ENCODE measurements around the gene TMEM273. TPM values are rescaled to one million over a fixed set of nuclear protein-coding genes. Genes with fewer than 3 reads are reported as not detected.
"Not testable (repeated sequence)": the region's sequence is repeated elsewhere in the genome, so short reads cannot be mapped to it uniquely, and the experiment has no call there.

TMEM273 gene
- total and polyA plus RNA-seq, 4 donors: 3.5 to 10.9 (median 6.6) TPM

DNA sequence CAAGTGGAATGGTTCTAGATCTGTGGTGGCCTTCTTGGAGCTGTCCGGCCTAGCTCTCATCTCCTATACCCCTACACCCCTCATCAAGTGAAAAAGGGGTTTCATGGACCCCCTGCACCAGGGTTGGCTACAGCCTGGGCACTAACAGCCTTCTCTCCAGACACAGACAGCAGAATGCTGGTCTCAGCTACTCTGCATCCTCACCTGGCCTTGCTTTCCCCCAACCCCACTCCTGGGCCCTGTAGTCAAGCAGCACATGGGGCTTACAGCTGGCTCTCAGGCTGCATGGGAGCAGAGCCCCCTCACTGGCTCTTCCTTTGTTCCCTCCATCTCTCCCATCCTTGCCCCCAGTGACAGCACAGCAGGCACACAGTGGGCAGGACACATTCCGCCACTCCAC lies 20.8 kb upstream of the TMEM273 start:
- WGBS (ENCODE audit: insufficient coverage): 83% methylated on average over 2 of the region's 2 CpGs
- H3K9me3 ChIP-seq (ENCODE audit: control insufficient read depth, insufficient read depth, low read length): peaks cover under 1% of the 10 kb centered on the region

DNA sequence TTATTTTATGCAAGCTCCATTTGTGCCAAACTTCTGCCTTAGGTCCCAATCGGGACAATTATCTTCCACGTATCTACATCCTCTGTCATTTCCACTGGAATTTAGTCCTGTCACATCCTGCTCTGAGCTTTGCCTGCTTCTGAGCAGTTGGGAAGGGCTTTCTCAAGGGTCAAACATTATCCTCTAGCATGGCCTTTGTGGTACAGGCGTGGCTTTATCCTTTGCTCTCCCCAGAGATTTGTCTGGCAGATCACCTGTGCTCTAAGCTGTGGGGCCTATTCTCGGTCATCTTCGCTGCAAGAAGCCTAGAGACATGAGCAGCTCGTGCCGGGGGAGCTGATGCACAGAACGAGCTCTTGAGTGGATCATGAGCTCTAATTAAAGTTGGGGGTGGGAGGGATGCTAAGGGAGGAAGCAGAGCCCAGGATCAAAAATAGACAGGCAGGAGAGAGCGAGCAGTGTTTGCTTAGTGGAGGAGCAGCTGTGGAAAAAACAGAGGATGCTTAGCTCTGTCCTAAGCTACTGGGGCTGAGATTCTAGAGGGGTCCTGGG lies 19.8 kb upstream of the TMEM273 start:
- no peak overlapping the region for H3K27ac ChIP-seq (ENCODE audit: low read depth, low read length)
- H3K36me3 ChIP-seq (ENCODE audit: control insufficient read depth, insufficient read depth, low read length): no peaks in the 10 kb centered on the region
- peaks cover 13% of the 10 kb centered on the region for H3K4me1 ChIP-seq (ENCODE audit: control insufficient read depth, insufficient read depth, low read length)
- DNase-seq (ENCODE audit: low read depth in 4 of 6, low spot score in 6 of 6): peak in 1 of 6 donors; percentile 71
- WGBS (ENCODE audit: insufficient coverage): 64% methylated on average over 9 of the region's 9 CpGs
- H3K27me3 ChIP-seq (ENCODE audit: control insufficient read depth, insufficient read depth, low read length): no peaks in the 10 kb centered on the region
- peaks cover 1% of the 10 kb centered on the region for H3K9me3 ChIP-seq (ENCODE audit: control insufficient read depth, insufficient read depth, low read length)
- no peak overlapping the region for H3K4me3 ChIP-seq (ENCODE audit: low read depth, low read length)

More for the DNA sequence above, 20.8 kb upstream of the TMEM273 start:
- no peaks in the 10 kb centered on the region for H3K36me3 ChIP-seq (ENCODE audit: control insufficient read depth, insufficient read depth, low read length)
- H3K27me3 ChIP-seq (ENCODE audit: control insufficient read depth, insufficient read depth, low read length): no peaks in the 10 kb centered on the region
- H3K27ac ChIP-seq (ENCODE audit: low read depth, low read length): no peak overlapping the region
- peaks cover 13% of the 10 kb centered on the region for H3K4me1 ChIP-seq (ENCODE audit: control insufficient read depth, insufficient read depth, low read length)
- no peak overlapping the region for H3K4me3 ChIP-seq (ENCODE audit: low read depth, low read length)
- no peak for DNase-seq (ENCODE audit: low read depth in 4 of 6, low spot score in 6 of 6)

DNA sequence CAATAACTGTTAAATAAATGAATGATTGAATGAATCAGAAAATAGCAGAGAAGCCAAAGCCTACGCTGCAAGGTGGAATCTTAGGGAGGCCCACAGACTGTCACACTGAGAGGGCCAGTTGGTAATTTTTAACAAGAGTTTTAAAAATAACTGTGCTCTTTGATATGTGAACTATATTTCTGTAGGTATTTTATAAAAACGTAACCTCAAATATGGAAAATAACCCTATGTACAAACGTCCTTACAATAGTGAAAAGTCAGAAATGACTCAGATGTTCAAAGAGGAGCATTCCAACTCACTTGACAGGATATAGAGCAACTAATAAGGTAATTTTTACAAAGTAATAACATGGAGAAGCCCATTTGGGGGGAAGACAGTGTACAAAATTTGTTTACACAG lies 18.9 kb upstream of the TMEM273 start:
- H3K4me1 ChIP-seq (ENCODE audit: control insufficient read depth, insufficient read depth, low read length): peaks cover 13% of the 10 kb centered on the region
- no peak for DNase-seq (ENCODE audit: low read depth in 4 of 6, low spot score in 6 of 6)
- no peak overlapping the region for H3K4me3 ChIP-seq (ENCODE audit: low read depth, low read length)
- H3K27ac ChIP-seq (ENCODE audit: low read depth, low read length): no peak overlapping the region
- no peaks in the 10 kb centered on the region for H3K36me3 ChIP-seq (ENCODE audit: control insufficient read depth, insufficient read depth, low read length)
- WGBS (ENCODE audit: insufficient coverage): no CpG with 5 or more reads among the region's 3 CpGs
- no peaks in the 10 kb centered on the region for H3K27me3 ChIP-seq (ENCODE audit: control insufficient read depth, insufficient read depth, low read length)
- H3K9me3 ChIP-seq (ENCODE audit: control insufficient read depth, insufficient read depth, low read length): peaks cover 1% of the 10 kb centered on the region

DNA sequence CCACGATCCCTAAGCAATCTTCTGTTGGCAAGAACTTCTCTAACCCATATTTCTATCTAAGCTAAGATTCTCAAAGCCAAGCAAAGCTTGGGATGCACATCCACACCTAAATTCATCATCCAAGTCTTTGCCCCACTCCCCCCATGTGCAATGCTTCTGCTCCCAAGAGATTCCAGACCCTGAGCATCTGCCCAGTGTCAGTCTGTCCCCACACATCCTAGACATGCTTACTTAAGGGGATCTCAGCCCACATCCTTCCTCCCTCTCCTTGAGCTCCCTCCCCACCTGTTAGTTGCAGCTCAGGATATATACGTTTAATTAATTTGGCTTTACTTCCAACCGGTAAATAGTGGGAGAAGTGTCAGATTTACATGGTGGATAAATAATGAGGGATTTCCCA lies 17.0 kb upstream of the TMEM273 start:
- WGBS (ENCODE audit: insufficient coverage): 83% methylated on average over 1 of the region's 3 CpGs
- Histone ChIP-seq H3K27ac (ENCODE audit: low read depth, low read length) (no peak overlapping the region), H3K9me3 (ENCODE audit: control insufficient read depth, insufficient read depth, low read length) (peaks cover 1% of the 10 kb centered on the region), H3K4me1 (ENCODE audit: control insufficient read depth, insufficient read depth, low read length) (peaks cover 13% of the 10 kb centered on the region), H3K27me3 (ENCODE audit: control insufficient read depth, insufficient read depth, low read length) (no peaks in the 10 kb centered on the region), H3K4me3 (ENCODE audit: low read depth, low read length) (no peak overlapping the region), H3K36me3 (ENCODE audit: control insufficient read depth, insufficient read depth, low read length) (no peaks in the 10 kb centered on the region)
- no peak for DNase-seq (ENCODE audit: low read depth in 4 of 6, low spot score in 6 of 6)

DNA sequence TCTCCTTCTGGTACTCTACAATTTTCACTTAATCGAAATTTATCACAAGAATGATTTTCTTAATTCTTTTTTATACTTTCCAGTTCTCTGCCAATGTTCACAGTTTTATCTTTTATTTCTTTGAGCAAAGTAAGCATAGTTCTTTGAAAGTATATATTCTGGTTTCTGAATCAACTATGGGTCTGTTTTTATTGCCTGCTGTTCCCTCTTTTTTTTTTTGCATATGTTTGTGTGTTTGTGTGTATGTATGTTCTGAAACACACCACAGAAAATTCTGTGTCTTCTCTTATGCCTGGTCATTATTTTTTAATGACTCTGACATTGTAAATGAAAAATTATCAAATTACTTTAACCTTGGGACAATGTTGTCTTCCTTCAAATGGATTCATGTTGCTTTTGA lies 15.9 kb upstream of the TMEM273 start:
- H3K9me3 ChIP-seq (ENCODE audit: control insufficient read depth, insufficient read depth, low read length): peaks cover 1% of the 10 kb centered on the region
- H3K27ac ChIP-seq (ENCODE audit: low read depth, low read length): no peak overlapping the region
- no peaks in the 10 kb centered on the region for H3K27me3 ChIP-seq (ENCODE audit: control insufficient read depth, insufficient read depth, low read length)
- H3K4me3 ChIP-seq (ENCODE audit: low read depth, low read length): no peak overlapping the region
- H3K4me1 ChIP-seq (ENCODE audit: control insufficient read depth, insufficient read depth, low read length): peaks cover 12% of the 10 kb centered on the region
- no peak for DNase-seq (ENCODE audit: low read depth in 4 of 6, low spot score in 6 of 6)
- no peaks in the 10 kb centered on the region for H3K36me3 ChIP-seq (ENCODE audit: control insufficient read depth, insufficient read depth, low read length)
- no CpG with 5 or more reads among the region's 1 CpG for WGBS (ENCODE audit: insufficient coverage)

DNA sequence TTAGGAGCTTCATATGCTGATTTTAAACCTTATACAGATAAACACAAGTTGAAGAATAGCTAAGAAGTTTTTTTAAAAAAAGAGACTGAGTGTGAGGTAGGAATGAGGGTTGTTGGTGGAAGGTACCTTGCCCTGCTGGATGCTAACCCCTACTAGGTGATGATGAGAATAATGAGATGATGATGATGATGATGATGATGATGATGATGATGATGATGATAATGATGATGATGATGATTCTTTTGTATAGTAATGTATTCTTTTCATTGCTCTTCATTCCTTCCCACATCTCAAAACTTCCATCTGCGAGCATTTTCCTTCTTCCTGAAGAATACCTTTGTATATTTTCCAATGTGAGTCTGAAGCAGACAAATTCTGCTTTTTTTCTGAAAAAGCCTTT lies 14.1 kb upstream of the TMEM273 start:
- H3K36me3 ChIP-seq (ENCODE audit: control insufficient read depth, insufficient read depth, low read length): no peaks in the 10 kb centered on the region
- H3K4me3 ChIP-seq (ENCODE audit: low read depth, low read length): no peak overlapping the region
- no peaks in the 10 kb centered on the region for H3K27me3 ChIP-seq (ENCODE audit: control insufficient read depth, insufficient read depth, low read length)
- H3K9me3 ChIP-seq (ENCODE audit: control insufficient read depth, insufficient read depth, low read length): peaks cover 1% of the 10 kb centered on the region
- no peak overlapping the region for H3K27ac ChIP-seq (ENCODE audit: low read depth, low read length)
- H3K4me1 ChIP-seq (ENCODE audit: control insufficient read depth, insufficient read depth, low read length): no peaks in the 10 kb centered on the region
- no peak for DNase-seq (ENCODE audit: low read depth in 4 of 6, low spot score in 6 of 6)
- WGBS (ENCODE audit: insufficient coverage): no CpG with 5 or more reads among the region's 1 CpG

DNA sequence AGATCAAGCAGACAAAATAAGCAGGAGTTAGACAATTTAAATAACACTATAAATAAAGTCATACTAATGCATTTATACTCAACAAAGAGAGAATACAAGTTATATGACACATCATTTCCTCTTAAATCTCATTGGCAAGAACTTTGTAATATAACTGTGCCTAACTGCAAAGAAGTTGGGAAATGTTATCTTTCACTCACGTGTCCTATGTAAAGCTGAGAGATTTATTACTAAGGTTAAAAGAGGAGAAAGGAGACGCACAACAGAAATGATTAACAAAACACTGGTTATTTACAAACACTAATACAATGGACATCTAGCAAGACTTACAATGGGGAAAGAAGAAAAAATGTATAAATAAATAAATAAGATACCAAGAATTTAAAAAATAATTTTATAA lies 12.7 kb upstream of the TMEM273 start:
- DNase-seq (ENCODE audit: low read depth in 4 of 6, low spot score in 6 of 6): no peak
- no CpG with 5 or more reads among the region's 2 CpGs for WGBS (ENCODE audit: insufficient coverage)
- Histone ChIP-seq H3K27me3 (ENCODE audit: control insufficient read depth, insufficient read depth, low read length) (no peaks in the 10 kb centered on the region), H3K4me3 (ENCODE audit: low read depth, low read length) (no peak overlapping the region), H3K9me3 (ENCODE audit: control insufficient read depth, insufficient read depth, low read length) (peaks cover 1% of the 10 kb centered on the region), H3K4me1 (ENCODE audit: control insufficient read depth, insufficient read depth, low read length) (no peaks in the 10 kb centered on the region), H3K27ac (ENCODE audit: low read depth, low read length) (no peak overlapping the region), H3K36me3 (ENCODE audit: control insufficient read depth, insufficient read depth, low read length) (no peaks in the 10 kb centered on the region)

DNA sequence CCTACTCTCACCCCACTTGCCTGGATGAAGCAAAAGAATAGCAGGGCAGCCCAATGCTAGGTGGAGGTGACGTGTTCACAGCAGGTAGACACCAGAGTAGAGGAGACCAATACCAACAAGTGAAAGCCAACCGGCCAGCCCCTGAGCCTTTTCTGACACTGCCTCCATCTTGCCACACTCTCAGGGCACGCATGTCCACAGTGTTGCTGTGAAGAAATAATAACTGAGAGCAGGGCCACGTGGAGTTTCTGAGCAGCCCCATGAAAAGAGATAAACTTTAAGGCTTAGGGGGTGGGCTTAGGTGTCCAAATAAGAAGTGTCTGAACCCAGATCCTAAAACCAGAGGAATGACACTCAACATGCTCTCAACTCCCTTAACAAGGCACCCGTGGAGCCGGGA lies 9.0 kb upstream of the TMEM273 start:
- DNase-seq (ENCODE audit: low read depth in 4 of 6, low spot score in 6 of 6): no peak
- WGBS (ENCODE audit: insufficient coverage): 100% methylated on average over 2 of the region's 6 CpGs
- H3K9me3 ChIP-seq (ENCODE audit: control insufficient read depth, insufficient read depth, low read length): no peaks in the 10 kb centered on the region
- H3K27me3 ChIP-seq (ENCODE audit: control insufficient read depth, insufficient read depth, low read length): no peaks in the 10 kb centered on the region
- H3K4me1 ChIP-seq (ENCODE audit: control insufficient read depth, insufficient read depth, low read length): no peaks in the 10 kb centered on the region
- H3K4me3 ChIP-seq (ENCODE audit: low read depth, low read length): no peak overlapping the region
- no peaks in the 10 kb centered on the region for H3K36me3 ChIP-seq (ENCODE audit: control insufficient read depth, insufficient read depth, low read length)
- H3K27ac ChIP-seq (ENCODE audit: low read depth, low read length): no peak overlapping the region

DNA sequence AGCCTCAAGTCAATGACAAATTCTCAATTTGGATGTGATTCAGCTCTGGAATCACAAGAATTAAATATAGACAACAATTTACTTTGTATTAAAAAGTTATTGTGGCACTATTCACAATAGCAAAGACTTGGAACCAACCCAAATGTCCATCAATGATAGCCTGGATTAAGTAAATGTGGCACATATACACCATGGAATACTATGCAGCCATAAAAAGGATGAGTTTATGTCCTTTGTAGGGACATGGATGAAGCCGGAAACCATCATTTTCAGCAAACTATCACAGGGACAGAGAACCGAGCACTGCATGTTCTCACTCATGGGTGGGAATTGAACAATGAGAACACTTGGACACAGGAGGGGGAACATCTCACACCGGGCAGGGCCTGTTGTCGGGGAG lies 7.7 kb upstream of the TMEM273 start:
- WGBS (ENCODE audit: insufficient coverage): no CpG with 5 or more reads among the region's 4 CpGs
- not testable (repeated sequence) for H3K27me3 ChIP-seq (ENCODE audit: control insufficient read depth, insufficient read depth, low read length); DNase-seq (ENCODE audit: low read depth in 4 of 6, low spot score in 6 of 6)

DNA sequence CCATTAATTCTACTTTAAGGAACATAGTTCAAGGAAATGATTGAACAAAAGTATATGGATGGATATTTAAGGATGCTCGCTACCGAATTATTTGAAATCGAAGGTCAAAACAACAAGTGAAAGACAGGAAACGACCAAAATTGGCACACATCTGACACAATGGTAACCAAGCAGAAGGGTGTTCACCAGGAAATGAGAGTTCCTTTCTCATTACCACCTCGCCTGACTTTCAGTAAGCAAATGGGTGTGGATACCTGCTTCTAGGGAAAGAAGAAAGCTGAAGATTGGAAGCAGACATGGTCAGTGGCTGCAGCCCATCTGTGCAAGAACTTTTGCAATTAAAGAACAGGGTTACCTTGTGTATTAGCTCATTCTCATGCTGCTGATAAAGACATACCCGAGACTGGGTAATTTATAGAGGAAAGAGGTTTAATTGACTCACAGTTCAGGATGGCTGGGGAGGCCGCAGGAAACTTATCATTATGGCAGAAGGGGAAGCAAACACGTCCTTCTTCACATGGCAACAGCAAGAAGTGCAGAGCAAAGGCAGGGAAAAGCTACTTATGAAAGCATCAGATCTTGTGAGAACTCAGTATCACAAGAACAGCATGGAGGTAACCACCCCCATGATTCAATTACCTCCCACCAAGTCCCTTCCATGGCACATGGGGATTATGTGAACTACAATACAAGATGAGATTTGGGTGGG lies 6.2 kb upstream of the TMEM273 start:
- H3K4me3 ChIP-seq (ENCODE audit: low read depth, low read length): no peak overlapping the region
- no peak for DNase-seq (ENCODE audit: low read depth in 4 of 6, low spot score in 6 of 6)
- H3K4me1 ChIP-seq (ENCODE audit: control insufficient read depth, insufficient read depth, low read length): peaks cover 3% of the 10 kb centered on the region
- 91% methylated on average over 6 of the region's 8 CpGs for WGBS (ENCODE audit: insufficient coverage)
- H3K36me3 ChIP-seq (ENCODE audit: control insufficient read depth, insufficient read depth, low read length): no peaks in the 10 kb centered on the region
- H3K9me3 ChIP-seq (ENCODE audit: control insufficient read depth, insufficient read depth, low read length): no peaks in the 10 kb centered on the region
- no peaks in the 10 kb centered on the region for H3K27me3 ChIP-seq (ENCODE audit: control insufficient read depth, insufficient read depth, low read length)
- H3K27ac ChIP-seq (ENCODE audit: low read depth, low read length): no peak overlapping the region

More for the DNA sequence above, 7.7 kb upstream of the TMEM273 start:
- not testable (repeated sequence) for H3K4me1 ChIP-seq (ENCODE audit: control insufficient read depth, insufficient read depth, low read length); H3K9me3 ChIP-seq (ENCODE audit: control insufficient read depth, insufficient read depth, low read length); H3K4me3 ChIP-seq (ENCODE audit: low read depth, low read length); H3K36me3 ChIP-seq (ENCODE audit: control insufficient read depth, insufficient read depth, low read length); H3K27ac ChIP-seq (ENCODE audit: low read depth, low read length)

Data from spinal cord (tissue), 10 donors.